Ishikawa (cell line): ENCODE data around the gene FADS3.
A peak's percentile ranks its signal among the peaks of the same experiment; 100 is the strongest.

Experiments
- CEBPB ChIP-seq: IDR thresholded peaks from 2 replicates; pipeline ENCODE4 v1.6.1; 2012
- CREB1 ChIP-seq: IDR thresholded peaks from 2 replicates; pipeline ENCODE4 v1.6.1; 2012; ENCODE audit warnings: low read depth
- EGR1 ChIP-seq: IDR thresholded peaks from 2 replicates; pipeline ENCODE4 v1.6.1; 2012
- EP300 ChIP-seq: IDR thresholded peaks from 2 replicates; pipeline ENCODE4 v1.6.1; 2012; ENCODE audit warnings: borderline replicate concordance
- FOXM1 ChIP-seq: IDR thresholded peaks from 2 replicates; pipeline ENCODE4 v1.6.1; 2012; ENCODE audit warnings: low read depth, borderline replicate concordance
- MAX ChIP-seq: IDR thresholded peaks from 2 replicates; pipeline ENCODE4 v1.6.1; 2012
- NFIC ChIP-seq: IDR thresholded peaks from 2 replicates; pipeline ENCODE4 v1.6.1; 2012
- RAD21 ChIP-seq: IDR thresholded peaks from 2 replicates; pipeline ENCODE4 v1.6.1; 2012; ENCODE audit warnings: low read depth
- REST ChIP-seq: IDR thresholded peaks from 2 replicates; pipeline ENCODE4 v1.6.1; 2012; ENCODE audit warnings: low read depth, mild to moderate bottlenecking
- TAF1 ChIP-seq: IDR thresholded peaks from 2 replicates; pipeline ENCODE4 v1.6.1; 2012; ENCODE audit warnings: low read depth, mild to moderate bottlenecking
- TCF12 ChIP-seq: IDR thresholded peaks from 2 replicates; pipeline ENCODE4 v1.6.1; 2012; ENCODE audit warnings: low read depth
- TEAD4 ChIP-seq: IDR thresholded peaks from 2 replicates; pipeline ENCODE4 v1.6.1; 2012
- USF1 ChIP-seq: IDR thresholded peaks from 2 replicates; pipeline ENCODE4 v1.6.1; 2012
- YY1 ChIP-seq: IDR thresholded peaks from 2 replicates; pipeline ENCODE4 v1.6.1; 2012; ENCODE audit warnings: low read depth
- ZBTB7A ChIP-seq: IDR thresholded peaks from 2 replicates; pipeline ENCODE4 v1.6.1; 2012; ENCODE audit warnings: low read depth

FADS3 gene

GRCh38 chr11:61829806-61830205 lies 61.5 kb downstream of the FADS3 start:
- TF ChIP-seq ZBTB7A (no peak), TAF1 (no peak), YY1 (no peak)

- TF ChIP-seq REST (no peak), TAF1 (peak; percentile 57; the same call in 1 of the 2 replicates), MAX (peak; percentile 12; the same call in 1 of the 2 replicates), YY1 (peak; percentile 81)
Observed at GRCh38 chr11:61828629-61829407, 62.5 kb downstream of the FADS3 start.

- TF ChIP-seq FOXM1 (no peak), ZBTB7A (peak; percentile 18; the same call in 1 of the 2 replicates)
Observed at GRCh38 chr11:61828379-61828628, 63.0 kb downstream of the FADS3 start.

GRCh38 chr11:61827571-61828378 lies 63.6 kb downstream of the FADS3 start, which contains the start of gene FADS2:
Gene FADS2, plus strand, starts transcription at chr11:61828300. Its CDS starts 91 bp downstream, at chr11:61828391.
- 0 out of 2 replicates have a peak, but pooled peaks have one; percentile 39 for TF ChIP-seq TAF1
- peak; percentile 42; the same call in 1 of the 2 replicates for TF ChIP-seq YY1
- TF ChIP-seq NFIC = no peak
- TF ChIP-seq CREB1 = 0 out of 2 replicates have a peak, but pooled peaks have one; percentile 27
- no peak for TF ChIP-seq USF1
- TF ChIP-seq CEBPB = peak; percentile 10; the same call in 1 of the 2 replicates
- peak; percentile 69 for TF ChIP-seq FOXM1
- TF ChIP-seq REST = no peak
- peak; percentile 79 for TF ChIP-seq MAX
- TF ChIP-seq EGR1 = peak; percentile 8; the same call in 1 of the 2 replicates
- TF ChIP-seq ZBTB7A = peak; percentile 63; the same call in 1 of the 2 replicates
- no peak; the same call in 1 of the 2 replicates for TF ChIP-seq EP300
- peak; percentile 2; the same call in 1 of the 2 replicates for TF ChIP-seq RAD21
- TF ChIP-seq TCF12 = peak; percentile 74
- TF ChIP-seq TEAD4 = peak; percentile 26; the same call in 1 of the 2 replicates

- TF ChIP-seq NFIC (no peak), MAX (no peak), TEAD4 (no peak), REST (no peak), TAF1 (no peak), USF1 (no peak), YY1 (no peak), CREB1 (no peak), ZBTB7A (no peak)
Observed at GRCh38 chr11:61826930-61827570, 64.3 kb downstream of the FADS3 start.
